ENCODE data around the gene FBXO21.

FBXO21 gene

DNA sequence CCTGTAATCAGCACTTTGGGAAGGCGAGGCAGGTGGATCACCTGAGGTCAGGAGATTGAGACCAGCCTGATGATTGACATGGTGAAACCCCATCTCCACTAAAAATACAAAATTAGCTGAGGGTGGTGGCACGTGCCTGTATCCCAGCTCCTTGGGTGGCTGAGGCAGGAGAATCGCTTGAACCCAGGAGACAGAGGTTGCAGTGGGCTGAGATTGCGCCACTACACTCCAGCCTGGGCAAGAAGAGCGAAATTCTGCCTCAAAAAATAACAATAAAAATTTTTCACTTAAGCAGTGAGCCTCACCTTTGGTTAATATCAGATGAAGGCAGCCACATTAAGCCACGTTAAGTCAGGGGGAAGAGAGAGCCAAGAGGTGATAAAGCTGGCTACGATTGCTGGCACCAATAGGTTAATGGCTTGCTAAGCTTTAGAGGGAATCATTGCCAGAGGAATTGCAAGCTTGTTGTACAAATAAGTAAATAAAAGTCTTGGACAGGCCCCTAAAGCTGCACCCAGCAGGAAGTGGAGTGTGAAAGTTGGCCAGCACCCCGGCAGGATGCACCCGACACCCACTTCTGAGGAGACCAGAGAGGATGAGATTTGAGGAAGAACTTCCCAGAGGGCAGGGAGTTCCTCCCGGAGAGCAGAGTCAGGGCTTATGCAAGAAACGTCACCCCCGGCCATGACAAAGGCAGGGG lies 49.7 kb downstream of the FBXO21 start:
- ChIA-PET POLR2A (no interaction called here), CTCF (no interaction called here)
- DNase-seq (ENCODE audit: low read depth, low spot score), result no peak
- TF ChIP-seq, protein P1, sequence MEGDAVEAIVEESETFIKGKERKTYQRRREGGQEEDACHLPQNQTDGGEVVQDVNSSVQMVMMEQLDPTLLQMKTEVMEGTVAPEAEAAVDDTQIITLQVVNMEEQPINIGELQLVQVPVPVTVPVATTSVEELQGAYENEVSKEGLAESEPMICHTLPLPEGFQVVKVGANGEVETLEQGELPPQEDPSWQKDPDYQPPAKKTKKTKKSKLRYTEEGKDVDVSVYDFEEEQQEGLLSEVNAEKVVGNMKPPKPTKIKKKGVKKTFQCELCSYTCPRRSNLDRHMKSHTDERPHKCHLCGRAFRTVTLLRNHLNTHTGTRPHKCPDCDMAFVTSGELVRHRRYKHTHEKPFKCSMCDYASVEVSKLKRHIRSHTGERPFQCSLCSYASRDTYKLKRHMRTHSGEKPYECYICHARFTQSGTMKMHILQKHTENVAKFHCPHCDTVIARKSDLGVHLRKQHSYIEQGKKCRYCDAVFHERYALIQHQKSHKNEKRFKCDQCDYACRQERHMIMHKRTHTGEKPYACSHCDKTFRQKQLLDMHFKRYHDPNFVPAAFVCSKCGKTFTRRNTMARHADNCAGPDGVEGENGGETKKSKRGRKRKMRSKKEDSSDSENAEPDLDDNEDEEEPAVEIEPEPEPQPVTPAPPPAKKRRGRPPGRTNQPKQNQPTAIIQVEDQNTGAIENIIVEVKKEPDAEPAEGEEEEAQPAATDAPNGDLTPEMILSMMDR (IDR thresholded peaks at IDR 0.05; ENCODE audit: insufficient read depth, low read length, missing control alignments), result no peak
- no peak overlapping the region for H3K4me3 ChIP-seq (ENCODE audit: low read depth, low read length)

DNA sequence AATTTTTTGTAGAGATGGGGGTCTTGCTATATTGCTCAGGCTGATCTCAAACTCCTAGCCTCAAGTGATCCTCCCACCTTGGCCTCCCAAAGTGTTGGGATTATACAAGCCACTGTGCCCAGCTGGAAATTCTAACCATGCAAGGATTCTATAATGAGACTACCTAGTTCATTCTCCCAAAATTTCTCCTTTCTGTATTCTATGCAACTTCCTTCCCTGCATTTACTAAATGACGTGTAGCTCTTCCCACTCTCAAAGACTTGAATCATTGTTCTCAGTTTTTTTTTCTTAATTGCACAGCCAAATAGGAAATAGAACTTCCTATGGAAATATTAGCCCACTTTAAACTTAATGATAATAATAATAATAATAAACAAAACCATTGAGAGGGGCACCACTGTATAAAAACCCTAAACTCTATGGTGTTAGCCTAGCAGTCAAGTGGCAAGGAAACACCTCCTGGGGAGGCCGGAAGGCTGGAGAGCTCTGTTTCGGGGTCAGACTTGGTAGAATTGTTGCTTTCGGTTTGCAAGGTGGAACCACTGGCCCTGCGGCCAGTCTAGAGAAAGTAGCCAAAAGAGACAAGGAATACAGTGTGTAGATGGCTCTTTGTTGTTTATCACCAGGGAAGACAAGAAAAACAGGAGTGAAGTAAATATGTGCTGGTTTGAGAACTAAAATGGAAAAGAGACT lies 51.1 kb downstream of the FBXO21 start:
- no peak for DNase-seq (ENCODE audit: low read depth, low spot score)
- ChIA-PET CTCF (interaction anchor here (0.9 to 1.8 kb wide), 3 partner anchors 8 to 12 kb away, joined by 3 to 11 read pairs (median 3); no protein-coding TSS in a partner anchor), POLR2A (no interaction called here)
- H3K4me3 ChIP-seq (ENCODE audit: low read depth, low read length), result no peak overlapping the region
- TF ChIP-seq, protein P1 (IDR thresholded peaks at IDR 0.05; ENCODE audit: insufficient read depth, low read length, missing control alignments), result no peak

DNA sequence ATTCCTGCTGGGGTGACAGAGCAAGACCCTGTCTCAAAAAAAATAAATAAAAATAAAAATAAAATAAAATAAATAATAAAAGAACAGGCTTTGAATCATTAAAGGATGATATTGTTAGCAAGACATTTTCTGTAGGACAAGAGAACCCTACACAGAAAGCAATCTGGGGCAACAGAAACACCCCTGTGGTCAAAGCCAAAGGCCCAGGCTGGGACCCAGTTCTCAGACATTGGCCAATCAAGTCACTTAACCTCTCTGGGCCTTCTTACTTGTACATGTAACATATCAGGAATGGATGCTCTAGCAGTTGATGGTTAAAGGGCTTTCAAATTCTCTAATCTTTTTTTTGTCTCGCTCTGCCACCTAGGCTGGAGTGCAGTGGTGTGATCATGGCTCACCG lies 55.5 kb downstream of the FBXO21 start:
- DNase-seq (ENCODE audit: low read depth, low spot score), result no peak
- ChIA-PET POLR2A (no interaction called here), CTCF (no interaction called here)
- H3K4me3 ChIP-seq (ENCODE audit: low read depth, low read length), result no peak overlapping the region
- TF ChIP-seq, protein P1 (IDR thresholded peaks at IDR 0.05; ENCODE audit: insufficient read depth, low read length, missing control alignments), result no peak

DNA sequence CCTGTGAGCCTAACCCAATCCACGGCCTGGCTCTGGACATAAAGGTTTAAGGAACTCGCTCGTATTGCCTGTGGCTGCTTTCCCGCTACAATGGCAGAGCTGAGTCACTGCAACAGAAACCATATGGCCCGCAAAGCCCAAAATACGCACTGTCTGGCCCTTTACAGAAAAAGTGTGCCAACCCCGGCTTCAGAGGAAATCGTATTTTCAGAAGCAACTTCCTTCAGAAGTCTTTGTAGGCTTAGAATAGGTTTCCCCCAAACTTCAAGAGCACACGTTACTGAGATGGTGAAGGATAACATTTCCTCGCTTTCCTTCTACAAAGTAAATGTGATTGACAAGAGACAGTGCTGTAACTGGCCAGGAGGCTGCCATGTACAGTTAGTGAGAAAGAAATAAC lies 56.2 kb downstream of the FBXO21 start:
- ChIA-PET CTCF (interaction anchor here (0.9 kb wide), 1 partner anchor 724 kb away, joined by 4 read pairs; no protein-coding TSS in a partner anchor), POLR2A (no interaction called here)
- DNase-seq (ENCODE audit: low read depth, low spot score), result no peak
- H3K4me3 ChIP-seq (ENCODE audit: low read depth, low read length), result no peak overlapping the region
- TF ChIP-seq, protein P1 (IDR thresholded peaks at IDR 0.05; ENCODE audit: insufficient read depth, low read length, missing control alignments), result no peak

DNA sequence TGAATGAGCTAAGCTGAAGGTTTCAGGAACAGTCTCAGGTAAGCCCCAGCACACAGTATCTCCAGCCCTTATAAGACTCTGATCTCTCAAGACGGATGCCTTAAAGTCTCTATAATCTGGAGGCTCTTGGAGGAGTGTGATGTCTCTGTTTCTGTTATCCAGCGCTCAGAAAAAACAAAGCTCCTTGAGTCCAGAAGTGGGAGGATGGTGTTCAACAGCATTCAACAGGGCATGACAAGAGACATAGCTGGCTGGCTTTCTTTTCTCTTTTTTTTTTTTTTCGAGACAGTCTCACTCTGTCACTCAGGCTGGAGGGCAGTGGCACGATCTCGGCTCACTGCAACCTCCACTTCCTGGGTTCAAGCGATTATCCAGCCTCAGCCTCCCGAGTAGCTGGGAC lies 59.5 kb downstream of the FBXO21 start:
- DNase-seq (ENCODE audit: low read depth, low spot score), result no peak
- H3K4me3 ChIP-seq (ENCODE audit: low read depth, low read length), result no peak overlapping the region
- ChIA-PET POLR2A (interaction anchor here (0.6 kb wide), 1 partner anchor 797 kb away, joined by 4 read pairs; no protein-coding TSS in a partner anchor), CTCF (interaction anchor here (1.0 to 1.1 kb wide), 3 partner anchors 9 to 105 kb away, joined by 3 read pairs; no protein-coding TSS in a partner anchor)
- TF ChIP-seq, protein P1 (IDR thresholded peaks at IDR 0.05; ENCODE audit: insufficient read depth, low read length, missing control alignments), result no peak

DNA sequence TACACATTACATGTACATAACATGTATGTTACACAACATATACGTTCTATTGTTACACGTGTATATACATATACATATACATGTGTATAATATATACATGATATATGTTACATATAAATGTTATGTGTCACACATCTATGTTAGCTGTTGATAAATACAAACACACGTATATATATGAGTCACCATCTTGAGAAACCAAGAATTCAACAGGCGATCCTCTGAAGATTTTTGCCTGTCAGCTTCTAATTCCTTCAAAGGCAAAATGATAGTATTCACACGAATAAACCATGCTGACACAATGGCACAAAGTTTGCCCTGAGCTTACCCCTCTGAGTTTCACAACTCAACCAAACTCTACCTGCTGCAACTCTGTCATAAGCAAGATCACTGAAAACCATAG lies 60.9 kb downstream of the FBXO21 start:
- no peak for DNase-seq (ENCODE audit: low read depth, low spot score)
- CTCF ChIA-PET, result interaction anchor here (0.7 to 1.2 kb wide), 2 partner anchors 10 to 25 kb away, joined by 3 read pairs; no protein-coding TSS in a partner anchor
- POLR2A ChIA-PET, result no interaction called here
- no peak overlapping the region for H3K4me3 ChIP-seq (ENCODE audit: low read depth, low read length)
- TF ChIP-seq, protein P1 (IDR thresholded peaks at IDR 0.05; ENCODE audit: insufficient read depth, low read length, missing control alignments), result no peak

Data from AG04449 (cell line).